ENCODE results near the gene ARL14EP.

DNA sequence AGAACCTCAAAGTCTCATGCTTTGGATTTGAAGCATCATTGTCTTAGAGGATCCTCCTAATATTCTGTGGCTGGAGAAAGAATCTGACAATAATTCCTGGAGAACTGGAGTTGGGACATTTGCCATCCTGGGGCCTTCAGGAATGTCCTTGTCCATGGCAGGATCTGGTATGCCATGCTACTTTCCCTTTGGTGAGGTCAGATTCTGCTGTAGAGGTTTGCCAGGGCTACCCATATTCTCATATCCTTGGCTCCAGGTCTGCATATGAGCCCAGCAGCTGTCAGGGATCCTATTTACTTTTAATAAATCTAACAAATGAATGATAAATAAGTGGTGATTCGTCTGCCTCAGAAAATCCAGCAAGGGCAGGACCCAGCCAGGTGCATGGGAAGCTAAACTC lies 35.0 kb downstream of the ARL14EP start:
- TF ChIP-seq, protein P1, sequence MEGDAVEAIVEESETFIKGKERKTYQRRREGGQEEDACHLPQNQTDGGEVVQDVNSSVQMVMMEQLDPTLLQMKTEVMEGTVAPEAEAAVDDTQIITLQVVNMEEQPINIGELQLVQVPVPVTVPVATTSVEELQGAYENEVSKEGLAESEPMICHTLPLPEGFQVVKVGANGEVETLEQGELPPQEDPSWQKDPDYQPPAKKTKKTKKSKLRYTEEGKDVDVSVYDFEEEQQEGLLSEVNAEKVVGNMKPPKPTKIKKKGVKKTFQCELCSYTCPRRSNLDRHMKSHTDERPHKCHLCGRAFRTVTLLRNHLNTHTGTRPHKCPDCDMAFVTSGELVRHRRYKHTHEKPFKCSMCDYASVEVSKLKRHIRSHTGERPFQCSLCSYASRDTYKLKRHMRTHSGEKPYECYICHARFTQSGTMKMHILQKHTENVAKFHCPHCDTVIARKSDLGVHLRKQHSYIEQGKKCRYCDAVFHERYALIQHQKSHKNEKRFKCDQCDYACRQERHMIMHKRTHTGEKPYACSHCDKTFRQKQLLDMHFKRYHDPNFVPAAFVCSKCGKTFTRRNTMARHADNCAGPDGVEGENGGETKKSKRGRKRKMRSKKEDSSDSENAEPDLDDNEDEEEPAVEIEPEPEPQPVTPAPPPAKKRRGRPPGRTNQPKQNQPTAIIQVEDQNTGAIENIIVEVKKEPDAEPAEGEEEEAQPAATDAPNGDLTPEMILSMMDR (IDR thresholded peaks at IDR 0.05; ENCODE audit: extremely low read depth in 1 of 2, insufficient read depth in 1 of 2, low read depth in 1 of 2, low read length in 2 of 2), result no peak
- TF ChIP-seq POLR2AphosphoS5 (IDR thresholded peaks at IDR 0.05; ENCODE audit: insufficient read depth, low read depth, low read length), result no peak
- TF ChIP-seq EZH2 (IDR thresholded peaks at IDR 0.05; ENCODE audit: borderline replicate concordance, low read depth, low read length, severe bottlenecking), result no peak
- no peak for TF ChIP-seq GATA2 (IDR thresholded peaks at IDR 0.05; ENCODE audit: insufficient read depth, insufficient read length, low read depth, low read length)
- no peak for TF ChIP-seq MYC (IDR thresholded peaks at IDR 0.05; ENCODE audit: low read depth, low read length)
